A549 (cell line): ENCODE data around the gene TENM3. TPM values are rescaled to one million over a fixed set of nuclear protein-coding genes. Genes with fewer than 3 reads are reported as not detected.

Experiments used
- ATAC-seq, 2 experiments: fragments of 200-7000 bp in 1 of 2; fragments of >200 bp in 1 of 2; cut with Nextera tagmentation in 1 of 2; cut with Tn5 transposase in 1 of 2; 3 replicates each; pipeline versions ENCODE4 v1.8.0 to v1.9.1; 2018 to 2020; ENCODE audit warnings: mild to moderate bottlenecking in 1 of 2, moderate library complexity in 1 of 2
- CTCF ChIA-PET: fragments of 300-600 bp; sonication (Branson Sonifier 250); formaldehyde crosslinking; extraction: SDS; loops from one replicate; lab custom pipeline; 2021; ENCODE audit warnings: antibody characterized with exemption, inconsistent platforms; lab: Yijun Ruan, JAX
- POLR2A ChIA-PET: fragments of 350-600 bp; formaldehyde crosslinking; extraction: SDS; loops from one replicate; lab custom pipeline; 2021; ENCODE audit warnings: antibody characterized with exemption, inconsistent platforms; lab: Yijun Ruan, JAX
- DNase-seq, 2 experiments: peaks; one replicate each; pipeline versions ENCODE4 v3.0.0 to v3.0.0-alpha.2; 2011 to 2016; ENCODE audit warnings: low read depth in 1 of 2, low spot score in 1 of 2
- FAIRE-seq: peaks from 2 replicates; lab custom pipeline; 2011; peaks lifted over from hg19 to GRCh38; lab: Jason Lieb, UNC
- H3K27ac ChIP-seq, 2 experiments: fragments of >200 bp; sonication (Bioruptor Twin); formaldehyde crosslinking; 3 replicates each; pipeline ENCODE4 v1.5.1; 2016 to 2017
- H3K4me1 ChIP-seq: fragments of >200 bp; sonication (Bioruptor Twin); formaldehyde crosslinking; 3 replicates; pipeline ENCODE4 v1.6.1; 2016
- H3K4me2 ChIP-seq: fragments of >200 bp; sonication (Bioruptor Twin); formaldehyde crosslinking; 3 replicates; pipeline ENCODE4 v1.6.1; 2016
- H3K4me3 ChIP-seq: fragments of >200 bp; sonication (Bioruptor Twin); formaldehyde crosslinking; 3 replicates; pipeline ENCODE4 v1.5.1; 2016
- H3K9me3 ChIP-seq: fragments of >200 bp; sonication (Bioruptor Twin); formaldehyde crosslinking; 3 replicates; pipeline ENCODE4 v1.6.1; 2016
- BHLHE40 ChIP-seq: IDR thresholded peaks from 2 replicates; pipeline ENCODE4 v1.6.1; 2012; ENCODE audit warnings: low read depth, low read length, inconsistent platforms
- CBX8 ChIP-seq: fragments of 200-600 bp; sonication (generic); IDR thresholded peaks from 2 replicates; pipeline ENCODE4 v1.6.1; 2016
- CEBPB ChIP-seq, 2 experiments: fragments of >200 bp in 1 of 2; sonication (Bioruptor Twin) in 1 of 2; formaldehyde crosslinking in 1 of 2; IDR thresholded peaks; 2 replicates each; pipeline ENCODE4 v1.6.1; 2012 to 2016
- CHD4 ChIP-seq: fragments of 200-600 bp; sonication (generic); IDR thresholded peaks from 2 replicates; pipeline ENCODE4 v1.6.1; 2016; ENCODE audit warnings: antibody characterized with exemption, mild to moderate bottlenecking, borderline replicate concordance
- CTCF ChIP-seq: fragments of >200 bp; sonication (Bioruptor Twin); formaldehyde crosslinking; IDR thresholded peaks from 3 replicates; pipeline ENCODE4 v1.5.1; 2016
- EHF ChIP-seq: fragments of 250-450 bp; sonication (Bioruptor Pico); IDR thresholded peaks from 2 replicates; pipeline ENCODE4 v1.5.0; 2020; ENCODE audit warnings: mild to moderate bottlenecking
- EP300 ChIP-seq, 2 experiments: fragments of >200 bp; sonication (Bioruptor Twin); formaldehyde crosslinking; IDR thresholded peaks; 2 replicates in 1 of 2; 3 replicates in 1 of 2; pipeline ENCODE4 v1.6.1; 2016 to 2017
- ESRRA ChIP-seq: fragments of 150-350 bp; IDR thresholded peaks from 2 replicates; pipeline ENCODE4 v1.6.1; 2014; ENCODE audit warnings: mild to moderate bottlenecking, low read length, borderline replicate concordance
- FOSB ChIP-seq: fragments of 250-450 bp; sonication (Bioruptor Pico); IDR thresholded peaks from 2 replicates; pipeline ENCODE4 v1.5.0; 2020; ENCODE audit warnings: mild to moderate bottlenecking, moderate library complexity
- FOSL2 ChIP-seq, 2 experiments: fragments of 450-650 bp in 1 of 2; fragments of >200 bp in 1 of 2; sonication (Bioruptor Twin) in 1 of 2; formaldehyde crosslinking; IDR thresholded peaks; 2 replicates each; pipeline versions ENCODE4 v1.5.0 to v1.6.1; 2016 to 2020; ENCODE audit warnings: mild to moderate bottlenecking in 1 of 2, moderate library complexity in 1 of 2
- HES2 ChIP-seq: fragments of >200 bp; sonication (Bioruptor Twin); formaldehyde crosslinking; IDR thresholded peaks from 2 replicates; pipeline ENCODE4 v1.6.1; 2016
- HEYL ChIP-seq: fragments of 250-450 bp; sonication (Bioruptor Pico); IDR thresholded peaks from 2 replicates; pipeline ENCODE4 v1.8.0; 2021; ENCODE audit warnings: mild to moderate bottlenecking, moderate library complexity
- HOXA7 ChIP-seq: fragments of 250-450 bp; sonication (Bioruptor Pico); IDR thresholded peaks from 2 replicates; pipeline ENCODE4 v1.5.0; 2020; ENCODE audit warnings: mild to moderate bottlenecking, moderate library complexity
- HOXB13 ChIP-seq: fragments of 250-450 bp; sonication (Bioruptor Pico); IDR thresholded peaks from 2 replicates; pipeline ENCODE4 v1.5.0; 2020; ENCODE audit warnings: low read depth, mild to moderate bottlenecking, moderate library complexity
- HOXB5 ChIP-seq: fragments of 250-450 bp; sonication (Bioruptor Pico); IDR thresholded peaks from 2 replicates; pipeline ENCODE4 v1.5.0; 2020; ENCODE audit warnings: mild to moderate bottlenecking, moderate library complexity
- JUNB ChIP-seq: fragments of >200 bp; sonication (Bioruptor Twin); formaldehyde crosslinking; IDR thresholded peaks from 2 replicates; pipeline ENCODE4 v1.6.1; 2016
- KDM1A ChIP-seq: fragments of 200-600 bp; sonication (generic); IDR thresholded peaks from 2 replicates; pipeline ENCODE4 v1.6.1; 2016; ENCODE audit warnings: low read depth, mild to moderate bottlenecking
- KDM5A ChIP-seq: fragments of 200-600 bp; sonication (generic); IDR thresholded peaks from 2 replicates; pipeline ENCODE4 v1.6.1; 2016; ENCODE audit warnings: antibody characterized with exemption, mild to moderate bottlenecking
- MAFK ChIP-seq: fragments of 450-650 bp; IDR thresholded peaks from 2 replicates; pipeline ENCODE4 v1.6.1; 2014; ENCODE audit not compliant: partially characterized antibody
- MAX ChIP-seq: IDR thresholded peaks from 2 replicates; pipeline ENCODE4 v1.6.1; 2012
- MAZ ChIP-seq: fragments of 150-350 bp; IDR thresholded peaks from 2 replicates; pipeline ENCODE4 v1.6.1; 2014; ENCODE audit warnings: antibody characterized with exemption, low read depth, low read length, borderline replicate concordance
- NFE2L2 ChIP-seq: fragments of 150-350 bp; conservative IDR thresholded peaks from 2 replicates; pipeline ENCODE4 v1.6.1; 2014; ENCODE audit warnings: low read length
- PBX3 ChIP-seq: IDR thresholded peaks from 2 replicates; pipeline ENCODE4 v1.6.1; 2012
- PHF8 ChIP-seq: fragments of 200-600 bp; sonication (generic); IDR thresholded peaks from 2 replicates; pipeline ENCODE4 v1.6.1; 2016; ENCODE audit warnings: low read depth, mild to moderate bottlenecking, antibody characterized with exemption, moderate library complexity, borderline replicate concordance
- RCOR1 ChIP-seq: fragments of 150-350 bp; IDR thresholded peaks from 2 replicates; pipeline ENCODE4 v1.6.1; 2014; ENCODE audit warnings: antibody characterized with exemption, low read length, low read depth
- REST ChIP-seq: fragments of 200-600 bp; sonication (generic); IDR thresholded peaks from 2 replicates; pipeline ENCODE4 v1.6.1; 2016; ENCODE audit warnings: antibody characterized with exemption, mild to moderate bottlenecking, moderate library complexity
- RNF2 ChIP-seq: fragments of 200-600 bp; sonication (generic); IDR thresholded peaks from 2 replicates; pipeline ENCODE4 v1.6.1; 2016; ENCODE audit warnings: low read depth, mild to moderate bottlenecking, antibody characterized with exemption, moderate library complexity, borderline replicate concordance
- USF2 ChIP-seq: fragments of 450-650 bp; IDR thresholded peaks from 2 replicates; pipeline ENCODE4 v1.6.1; 2014; ENCODE audit warnings: antibody characterized with exemption
- ZC3H11A ChIP-seq: fragments of 450-650 bp; IDR thresholded peaks from 2 replicates; pipeline ENCODE4 v1.6.1; 2014; ENCODE audit warnings: antibody characterized with exemption, mild to moderate bottlenecking
- ZFP36 ChIP-seq: fragments of 450-650 bp; IDR thresholded peaks from 2 replicates; pipeline ENCODE4 v1.6.1; 2014; ENCODE audit warnings: borderline replicate concordance; ENCODE audit not compliant: partially characterized antibody
- WGBS: methylation state at CpG from one replicate; pipeline ENCODE4 v1.1.6; 2017; ENCODE audit errors: missing lambda C conversion rate; 5-methylcytosine and 5-hydroxymethylcytosine counted together
- polyA plus RNA-seq, 4 experiments: library from polyadenylated mRNA; depleted of rRNA in 3 of 4; stranded (reverse); fragments of >200 nt; fragmentation: RNase III in 1 of 4; extraction: RNeasy Plus Mini Kit Qiagen cat#74134 plus additional on column Dnase treatment in 1 of 4; gene quantifications; 2 replicates in 3 of 4; 3 replicates in 1 of 4; pipeline ENCODE4 v1.2.3, GENCODE V29; 2011 to 2017

The TENM3 gene
- polyA plus RNA-seq, 2 of the 4 experiments (the other 2 are of a cell fraction) = 2.4 to 7.3 TPM

- TF ChIP-seq HOXA7 (CRISPR knock-in tag) (no peak), NFE2L2 (no peak), FOSB (no peak)
These were observed 30.2 kb upstream of the TENM3 start (continued) for GRCh38 chr4:182213004-182213403.

GRCh38 chr4:182215148-182215547 is 28.1 kb upstream of the TENM3 start:
- Histone ChIP-seq H3K27ac (no peak overlapping the region), H3K4me1 (0 out of 3 replicates have a peak, but pooled peaks cover 11% of the 10 kb centered on the region), H3K9me3 (no peaks in the 10 kb centered on the region), H3K4me3 (no peak overlapping the region), H3K4me2 (no peak overlapping the region)
- ChIA-PET POLR2A (no interaction called here), CTCF (no interaction called here)
- DNase-seq = no peak
- FAIRE-seq = no peak
- ATAC-seq = no peak
- TF ChIP-seq EP300 (IDR thresholded peaks at IDR 0.05) (no peak), RNF2 (no peak), PHF8 (no peak), CEBPB (IDR thresholded peaks at IDR 0.05) (no peak), PBX3 (no peak), MAX (no peak), NFE2L2 (no peak), MAZ (no peak), USF2 (no peak), ZC3H11A (no peak), EHF (CRISPR knock-in tag) (no peak), JUNB (no peak), MAFK (no peak), ZFP36 (no peak), HEYL (no peak), CBX8 (no peak), RCOR1 (no peak), KDM5A (no peak), HOXB13 (CRISPR knock-in tag) (no peak)
- 37% methylated on average over 3 of the region's 3 CpGs for WGBS

GRCh38 chr4:182216005-182216404 is 27.2 kb upstream of the TENM3 start:
- CTCF ChIA-PET = interaction anchor here (0.6 kb wide), 1 partner anchor 69 kb away, joined by 3 read pairs; no protein-coding TSS in a partner anchor
- Histone ChIP-seq H3K9me3 (no peaks in the 10 kb centered on the region), H3K4me3 (no peak overlapping the region), H3K27ac (0 out of 6 replicates have a peak overlapping the region, but pooled peaks of 1 of the 2 experiments have one; percentile 21), H3K4me2 (no peak overlapping the region), H3K4me1 (0 out of 3 replicates have a peak, but pooled peaks cover 11% of the 10 kb centered on the region)
- POLR2A ChIA-PET = no interaction called here
- DNase-seq (no peak), ATAC-seq (no peak), FAIRE-seq (no peak)
- WGBS = 48% methylated on average over 4 of the region's 5 CpGs
- no peak for TF ChIP-seq HEYL
- no peak for TF ChIP-seq KDM1A
- TF ChIP-seq HOXB5 (CRISPR knock-in tag) = no peak
- TF ChIP-seq REST = no peak
- TF ChIP-seq ESRRA = no peak
- no peak for TF ChIP-seq CBX8
- no peak for TF ChIP-seq HES2
- TF ChIP-seq BHLHE40 = no peak
- TF ChIP-seq CTCF = no peak
- no peak for TF ChIP-seq FOSL2 (IDR thresholded peaks at IDR 0.05)
- TF ChIP-seq FOSL2 (CRISPR knock-in tag; IDR thresholded peaks at IDR 0.05) = no peak
- no peak for TF ChIP-seq CHD4
- TF ChIP-seq MAZ = no peak
